ENCODE results near the gene B3GLCT. TPM values are rescaled to one million over a fixed set of nuclear protein-coding genes. Genes with fewer than 3 reads are reported as not detected.

Gene B3GLCT
- total and polyA plus RNA-seq, 2 experiments from 2014 or later, result 5.7 to 10.8 TPM

GRCh38 chr13:31352467-31352866 lies 152.7 kb downstream of the B3GLCT start:
- H3K4me2 ChIP-seq, result no peak overlapping the region
- H2AFZ ChIP-seq, result no peak overlapping the region
- H3K27me3 ChIP-seq, result no peaks in the 10 kb centered on the region
- no peaks in the 10 kb centered on the region for H3K9me2 ChIP-seq (replicated peaks; ENCODE audit: insufficient read depth)
- no peak for DNase-seq (ENCODE audit: low spot score)
- WGBS (ENCODE audit: low lambda C conversion rate, missing lambda C conversion rate), result 96% methylated on average over 24 of the region's 24 CpGs
- no peak overlapping the region for H3K4me3 ChIP-seq
- peaks cover 5% of the 10 kb centered on the region for H3K4me1 ChIP-seq (ENCODE audit: insufficient read depth)
- no peak overlapping the region for H3K27ac ChIP-seq
- no peaks in the 10 kb centered on the region for H3K9me3 ChIP-seq (ENCODE audit: low read depth)
- no peaks in the 10 kb centered on the region for H3K36me3 ChIP-seq (replicated peaks; ENCODE audit: insufficient read depth, low read depth)
- no peaks in the 10 kb centered on the region for H3K79me2 ChIP-seq
- no peaks in the 10 kb centered on the region for H4K20me1 ChIP-seq (ENCODE audit: insufficient read depth, poor library complexity, severe bottlenecking)
- TF ChIP-seq EZH2phosphoT487 (IDR thresholded peaks at IDR 0.05; ENCODE audit: low read depth, severe bottlenecking, unreplicated experiment) (no peak), EZH2 (IDR thresholded peaks at IDR 0.05; ENCODE audit: borderline replicate concordance) (no peak), CTCF (IDR thresholded peaks at IDR 0.05; ENCODE audit: poor library complexity) (no peak)

- Histone ChIP-seq H4K20me1 (ENCODE audit: insufficient read depth, poor library complexity, severe bottlenecking) (no peaks in the 10 kb centered on the region), H3K4me1 (ENCODE audit: insufficient read depth) (peaks cover 5% of the 10 kb centered on the region), H3K4me3 (no peak overlapping the region), H3K27me3 (no peaks in the 10 kb centered on the region), H3K27ac (no peak overlapping the region), H3K79me2 (no peaks in the 10 kb centered on the region), H2AFZ (no peak overlapping the region), H3K36me3 (replicated peaks; ENCODE audit: insufficient read depth, low read depth) (no peaks in the 10 kb centered on the region), H3K4me2 (no peak overlapping the region), H3K9me3 (ENCODE audit: low read depth) (no peaks in the 10 kb centered on the region), H3K9me2 (replicated peaks; ENCODE audit: insufficient read depth) (no peaks in the 10 kb centered on the region)
- DNase-seq (ENCODE audit: low spot score), result no peak
- WGBS (ENCODE audit: low lambda C conversion rate, missing lambda C conversion rate), result 95% methylated on average over 1 of the region's 1 CpG
- TF ChIP-seq CTCF (IDR thresholded peaks at IDR 0.05; ENCODE audit: poor library complexity), result no peak
- no peak for TF ChIP-seq EZH2 (IDR thresholded peaks at IDR 0.05; ENCODE audit: borderline replicate concordance)
- no peak for TF ChIP-seq EZH2phosphoT487 (IDR thresholded peaks at IDR 0.05; ENCODE audit: low read depth, severe bottlenecking, unreplicated experiment)
Measured at GRCh38 chr13:31355001-31355400, 155.2 kb downstream of the B3GLCT start.

- H3K4me2 ChIP-seq, result no peak overlapping the region
- peaks cover 5% of the 10 kb centered on the region for H3K4me1 ChIP-seq (ENCODE audit: insufficient read depth)
- H3K4me3 ChIP-seq, result no peak overlapping the region
- H3K27me3 ChIP-seq, result no peaks in the 10 kb centered on the region
- H4K20me1 ChIP-seq (ENCODE audit: insufficient read depth, poor library complexity, severe bottlenecking), result no peaks in the 10 kb centered on the region
- H3K79me2 ChIP-seq, result no peaks in the 10 kb centered on the region
- H2AFZ ChIP-seq, result no peak overlapping the region
- 64% methylated on average over 3 of the region's 3 CpGs for WGBS (ENCODE audit: low lambda C conversion rate, missing lambda C conversion rate)
- no peaks in the 10 kb centered on the region for H3K9me3 ChIP-seq (ENCODE audit: low read depth)
- TF ChIP-seq CTCF (IDR thresholded peaks at IDR 0.05; ENCODE audit: poor library complexity) (no peak), EZH2 (IDR thresholded peaks at IDR 0.05; ENCODE audit: borderline replicate concordance) (no peak), EZH2phosphoT487 (IDR thresholded peaks at IDR 0.05; ENCODE audit: low read depth, severe bottlenecking, unreplicated experiment) (no peak)
- no peak for DNase-seq (ENCODE audit: low spot score)
- H3K36me3 ChIP-seq (replicated peaks; ENCODE audit: insufficient read depth, low read depth), result no peaks in the 10 kb centered on the region
- no peaks in the 10 kb centered on the region for H3K9me2 ChIP-seq (replicated peaks; ENCODE audit: insufficient read depth)
- peak overlapping the region; percentile 53 for H3K27ac ChIP-seq
Measured at GRCh38 chr13:31356991-31357390, 157.2 kb downstream of the B3GLCT start.

- TF ChIP-seq EZH2 (IDR thresholded peaks at IDR 0.05; ENCODE audit: borderline replicate concordance) (no peak), CTCF (IDR thresholded peaks at IDR 0.05; ENCODE audit: poor library complexity) (no peak), EZH2phosphoT487 (IDR thresholded peaks at IDR 0.05; ENCODE audit: low read depth, severe bottlenecking, unreplicated experiment) (no peak)
- no peaks in the 10 kb centered on the region for H3K79me2 ChIP-seq
- no peak overlapping the region for H3K4me2 ChIP-seq
- 36% methylated on average over 2 of the region's 2 CpGs for WGBS (ENCODE audit: low lambda C conversion rate, missing lambda C conversion rate)
- peak; percentile 11 for DNase-seq (ENCODE audit: low spot score)
- no peak overlapping the region for H2AFZ ChIP-seq
- no peaks in the 10 kb centered on the region for H3K36me3 ChIP-seq (replicated peaks; ENCODE audit: insufficient read depth, low read depth)
- no peaks in the 10 kb centered on the region for H3K9me2 ChIP-seq (replicated peaks; ENCODE audit: insufficient read depth)
- H3K27me3 ChIP-seq, result no peaks in the 10 kb centered on the region
- no peaks in the 10 kb centered on the region for H4K20me1 ChIP-seq (ENCODE audit: insufficient read depth, poor library complexity, severe bottlenecking)
- peaks cover 5% of the 10 kb centered on the region for H3K4me1 ChIP-seq (ENCODE audit: insufficient read depth)
- peak overlapping the region; percentile 53 for H3K27ac ChIP-seq
- H3K9me3 ChIP-seq (ENCODE audit: low read depth), result no peaks in the 10 kb centered on the region
- H3K4me3 ChIP-seq, result no peak overlapping the region
Measured at GRCh38 chr13:31357581-31357980, 157.8 kb downstream of the B3GLCT start.

All from hepatocyte (in vitro differentiated cells).